Measurements from ENCODE around the gene ATG4D. TPM values are rescaled to one million over a fixed set of nuclear protein-coding genes. Genes with fewer than 3 reads are reported as not detected.

The ATG4D gene
- total and polyA plus RNA-seq, 4 donors: 4.7 to 44.4 (median 11.1) TPM

DNA sequence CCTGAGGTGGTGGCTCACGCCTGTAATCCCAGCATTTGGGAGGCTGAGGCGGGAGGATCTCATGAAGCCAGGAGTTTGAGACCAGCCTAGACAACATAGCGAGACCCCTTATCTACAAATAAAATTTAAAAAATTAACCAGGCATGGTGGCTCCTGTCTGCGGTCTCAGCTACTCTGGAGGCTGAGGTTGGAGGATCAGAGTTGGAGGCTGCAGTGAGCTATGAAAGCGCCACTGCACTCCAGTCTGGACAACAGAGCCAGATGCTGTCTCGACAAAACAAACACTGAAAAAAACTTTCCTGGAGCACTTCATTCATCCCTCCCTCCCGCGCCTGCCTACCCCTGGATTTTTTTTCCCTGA, 665 bp upstream of the ATG4D start (continued):
- no peak for TF ChIP-seq EGR1 (IDR thresholded peaks at IDR 0.05; ENCODE audit: low read depth in 2 of 2)
- no peak for TF ChIP-seq RXRA (IDR thresholded peaks at IDR 0.05)
- TF ChIP-seq HNF4A (conservative IDR thresholded peaks at IDR 0.05): no peak

GRCh38 chr19:10544242-10544752, 593 bp downstream of the ATG4D start:
- DNase-seq (ENCODE audit: low spot score): peak; percentile 72
- TF ChIP-seq GABPA (IDR thresholded peaks at IDR 0.05 in 1 of 2, conservative IDR thresholded peaks at IDR 0.05 in 1 of 2): no peak
- no peak for TF ChIP-seq RAD21 (IDR thresholded peaks at IDR 0.05)
- TF ChIP-seq, protein P1, sequence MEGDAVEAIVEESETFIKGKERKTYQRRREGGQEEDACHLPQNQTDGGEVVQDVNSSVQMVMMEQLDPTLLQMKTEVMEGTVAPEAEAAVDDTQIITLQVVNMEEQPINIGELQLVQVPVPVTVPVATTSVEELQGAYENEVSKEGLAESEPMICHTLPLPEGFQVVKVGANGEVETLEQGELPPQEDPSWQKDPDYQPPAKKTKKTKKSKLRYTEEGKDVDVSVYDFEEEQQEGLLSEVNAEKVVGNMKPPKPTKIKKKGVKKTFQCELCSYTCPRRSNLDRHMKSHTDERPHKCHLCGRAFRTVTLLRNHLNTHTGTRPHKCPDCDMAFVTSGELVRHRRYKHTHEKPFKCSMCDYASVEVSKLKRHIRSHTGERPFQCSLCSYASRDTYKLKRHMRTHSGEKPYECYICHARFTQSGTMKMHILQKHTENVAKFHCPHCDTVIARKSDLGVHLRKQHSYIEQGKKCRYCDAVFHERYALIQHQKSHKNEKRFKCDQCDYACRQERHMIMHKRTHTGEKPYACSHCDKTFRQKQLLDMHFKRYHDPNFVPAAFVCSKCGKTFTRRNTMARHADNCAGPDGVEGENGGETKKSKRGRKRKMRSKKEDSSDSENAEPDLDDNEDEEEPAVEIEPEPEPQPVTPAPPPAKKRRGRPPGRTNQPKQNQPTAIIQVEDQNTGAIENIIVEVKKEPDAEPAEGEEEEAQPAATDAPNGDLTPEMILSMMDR (IDR thresholded peaks at IDR 0.05; ENCODE audit: low read depth, low read length, missing input control): no peak
- TF ChIP-seq SP1 (IDR thresholded peaks at IDR 0.05): no peak
- no peak for TF ChIP-seq REST (IDR thresholded peaks at IDR 0.05)
- peak; percentile 39 to 53 for TF ChIP-seq HNF4A (conservative IDR thresholded peaks at IDR 0.05)
- TF ChIP-seq, protein P2, sequence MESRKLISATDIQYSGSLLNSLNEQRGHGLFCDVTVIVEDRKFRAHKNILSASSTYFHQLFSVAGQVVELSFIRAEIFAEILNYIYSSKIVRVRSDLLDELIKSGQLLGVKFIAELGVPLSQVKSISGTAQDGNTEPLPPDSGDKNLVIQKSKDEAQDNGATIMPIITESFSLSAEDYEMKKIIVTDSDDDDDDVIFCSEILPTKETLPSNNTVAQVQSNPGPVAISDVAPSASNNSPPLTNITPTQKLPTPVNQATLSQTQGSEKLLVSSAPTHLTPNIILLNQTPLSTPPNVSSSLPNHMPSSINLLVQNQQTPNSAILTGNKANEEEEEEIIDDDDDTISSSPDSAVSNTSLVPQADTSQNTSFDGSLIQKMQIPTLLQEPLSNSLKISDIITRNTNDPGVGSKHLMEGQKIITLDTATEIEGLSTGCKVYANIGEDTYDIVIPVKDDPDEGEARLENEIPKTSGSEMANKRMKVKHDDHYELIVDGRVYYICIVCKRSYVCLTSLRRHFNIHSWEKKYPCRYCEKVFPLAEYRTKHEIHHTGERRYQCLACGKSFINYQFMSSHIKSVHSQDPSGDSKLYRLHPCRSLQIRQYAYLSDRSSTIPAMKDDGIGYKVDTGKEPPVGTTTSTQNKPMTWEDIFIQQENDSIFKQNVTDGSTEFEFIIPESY (IDR thresholded peaks at IDR 0.05): no peak
- peak overlapping the region; percentile 42 to 77 for H3K27ac ChIP-seq (ENCODE audit: low read depth in 1 of 2, low read length in 2 of 2)
- H3K9ac ChIP-seq (ENCODE audit: low read depth in 1 of 2, low read length in 2 of 2): peak overlapping the region; percentile 71 to 72
- 21% methylated on average over 22 of the region's 22 CpGs for WGBS
- peak overlapping the region; percentile 76 to 99 (median 91) for H3K4me3 ChIP-seq (ENCODE audit: low read depth in 1 of 3, low read length in 3 of 3)
- no peaks in the 10 kb centered on the region for H3K27me3 ChIP-seq (ENCODE audit: control insufficient read depth in 4 of 4, insufficient read depth in 4 of 4, low read length in 3 of 4)
- no peaks in the 10 kb centered on the region for H3K9me3 ChIP-seq (ENCODE audit: control insufficient read depth in 4 of 4, low read length in 3 of 4)
- H3K4me1 ChIP-seq (ENCODE audit: control insufficient read depth in 4 of 4, insufficient read depth in 4 of 4, low read length in 3 of 4): peaks cover 8 to 22% (median 14%) of the 10 kb centered on the region in 4 donors
- peaks cover 8 to 20% (median 15%) of the 10 kb centered on the region in 4 donors for H3K36me3 ChIP-seq (ENCODE audit: control insufficient read depth in 4 of 4, insufficient read depth in 3 of 4, low read depth in 1 of 4, low read length in 3 of 4)

DNA sequence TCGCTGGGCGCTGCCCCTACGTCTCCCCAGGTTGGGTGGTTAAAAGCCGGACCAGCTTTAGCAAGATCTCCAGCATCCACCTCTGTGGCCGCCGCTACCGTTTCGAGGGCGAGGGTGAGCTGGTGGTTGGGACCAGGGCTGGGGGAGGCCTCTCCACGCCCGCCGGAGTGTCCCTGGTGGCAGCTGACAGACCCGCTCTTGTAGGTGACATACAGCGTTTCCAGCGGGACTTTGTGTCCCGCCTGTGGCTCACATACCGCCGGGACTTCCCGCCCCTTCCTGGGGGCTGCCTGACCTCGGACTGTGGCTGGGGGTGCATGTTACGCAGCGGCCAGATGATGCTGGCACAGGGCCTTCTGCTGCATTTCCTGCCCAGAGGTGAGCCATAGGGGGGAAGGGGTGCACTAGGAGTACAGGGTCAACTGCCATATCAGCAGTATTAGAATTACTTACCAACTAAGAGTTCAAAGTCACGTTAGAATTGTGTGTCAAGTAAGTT, 1.1 kb downstream of the ATG4D start:
- 31% methylated on average over 23 of the region's 23 CpGs for WGBS
- H3K4me1 ChIP-seq (ENCODE audit: control insufficient read depth in 4 of 4, insufficient read depth in 4 of 4, low read length in 3 of 4): peaks cover 8 to 22% (median 14%) of the 10 kb centered on the region in 4 donors
- H3K27ac ChIP-seq (ENCODE audit: low read depth in 1 of 2, low read length in 2 of 2): peak overlapping the region; percentile 42 to 77
- DNase-seq (ENCODE audit: low spot score): peak; percentile 47
- H3K36me3 ChIP-seq (ENCODE audit: control insufficient read depth in 4 of 4, insufficient read depth in 3 of 4, low read depth in 1 of 4, low read length in 3 of 4): peaks cover 11 to 24% (median 16%) of the 10 kb centered on the region in 4 donors
- H3K4me3 ChIP-seq (ENCODE audit: low read depth in 1 of 3, low read length in 3 of 3): peak overlapping the region; percentile 76 to 99 (median 91)
- TF ChIP-seq HNF4A (conservative IDR thresholded peaks at IDR 0.05): peak; percentile 45 to 56
- TF ChIP-seq SP1 (IDR thresholded peaks at IDR 0.05): peak; percentile 67
- TF ChIP-seq JUND (IDR thresholded peaks at IDR 0.05): no peak
- peak; percentile 11 to 52 for TF ChIP-seq RXRA (IDR thresholded peaks at IDR 0.05)
- H3K9ac ChIP-seq (ENCODE audit: low read depth in 1 of 2, low read length in 2 of 2): peak overlapping the region in 1 of 2 donors; percentile 51
- H3K27me3 ChIP-seq (ENCODE audit: control insufficient read depth in 4 of 4, insufficient read depth in 4 of 4, low read length in 3 of 4): no peaks in the 10 kb centered on the region
- H3K9me3 ChIP-seq (ENCODE audit: control insufficient read depth in 4 of 4, low read length in 3 of 4): no peaks in the 10 kb centered on the region
